ENCODE results near the gene HELT. TPM values are rescaled to one million over a fixed set of nuclear protein-coding genes. Genes with fewer than 3 reads are reported as not detected.

The HELT gene
- total and polyA plus RNA-seq, 10 of the 15 experiments (the other 5 are each of a cell fraction or from before 2014, with no cell fraction given) = not detected

DNA sequence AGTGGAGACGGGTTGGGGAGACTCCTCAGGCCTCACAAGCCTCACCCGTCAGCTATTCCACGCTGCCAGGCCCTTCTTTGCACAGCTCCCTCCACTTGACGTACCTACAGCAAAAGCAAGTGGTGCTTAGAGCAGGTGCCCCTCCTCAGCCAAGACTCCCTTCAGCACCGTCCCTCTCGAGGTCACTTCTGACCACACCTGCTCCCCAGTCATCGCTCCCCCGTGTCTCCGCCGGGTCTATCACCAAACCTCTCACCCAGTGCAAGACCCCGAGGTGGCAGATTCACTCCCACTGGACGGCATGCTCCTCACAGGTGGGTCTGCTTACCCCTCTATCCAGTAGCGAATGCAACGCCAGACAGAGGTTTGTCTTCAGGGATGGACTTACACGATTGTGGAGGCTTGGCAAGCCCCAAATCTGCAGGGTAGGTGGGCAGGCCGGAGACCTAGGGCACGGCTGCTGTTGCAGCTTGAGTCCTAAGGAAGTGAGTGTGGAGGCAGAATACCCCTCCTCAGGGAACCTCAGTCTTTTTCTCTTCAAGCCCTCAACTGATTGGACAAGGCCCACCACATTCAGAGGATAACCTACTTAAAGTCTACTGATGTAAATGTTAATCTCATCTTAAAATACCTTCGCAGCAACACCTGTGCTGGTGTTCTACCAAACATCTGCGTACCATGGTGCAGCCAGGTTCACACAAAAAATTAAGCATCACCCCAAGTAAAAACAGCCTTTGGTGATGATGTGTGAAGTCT, 14.5 kb upstream of the HELT start (continued):
- TF ChIP-seq, protein P1, sequence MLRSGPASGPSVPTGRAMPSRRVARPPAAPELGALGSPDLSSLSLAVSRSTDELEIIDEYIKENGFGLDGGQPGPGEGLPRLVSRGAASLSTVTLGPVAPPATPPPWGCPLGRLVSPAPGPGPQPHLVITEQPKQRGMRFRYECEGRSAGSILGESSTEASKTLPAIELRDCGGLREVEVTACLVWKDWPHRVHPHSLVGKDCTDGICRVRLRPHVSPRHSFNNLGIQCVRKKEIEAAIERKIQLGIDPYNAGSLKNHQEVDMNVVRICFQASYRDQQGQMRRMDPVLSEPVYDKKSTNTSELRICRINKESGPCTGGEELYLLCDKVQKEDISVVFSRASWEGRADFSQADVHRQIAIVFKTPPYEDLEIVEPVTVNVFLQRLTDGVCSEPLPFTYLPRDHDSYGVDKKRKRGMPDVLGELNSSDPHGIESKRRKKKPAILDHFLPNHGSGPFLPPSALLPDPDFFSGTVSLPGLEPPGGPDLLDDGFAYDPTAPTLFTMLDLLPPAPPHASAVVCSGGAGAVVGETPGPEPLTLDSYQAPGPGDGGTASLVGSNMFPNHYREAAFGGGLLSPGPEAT (IDR thresholded peaks at IDR 0.05; ENCODE audit: low read depth) = no peak
- TF ChIP-seq RAD51 (IDR thresholded peaks at IDR 0.05) (no peak), MTA3 (IDR thresholded peaks at IDR 0.05; ENCODE audit: borderline replicate concordance, low read length) (no peak), NFIC (IDR thresholded peaks at IDR 0.05; ENCODE audit: low read depth, low read length) (no peak), CBX3 (IDR thresholded peaks at IDR 0.05; ENCODE audit: borderline replicate concordance, low read depth) (no peak)
- TF ChIP-seq, protein P2, sequence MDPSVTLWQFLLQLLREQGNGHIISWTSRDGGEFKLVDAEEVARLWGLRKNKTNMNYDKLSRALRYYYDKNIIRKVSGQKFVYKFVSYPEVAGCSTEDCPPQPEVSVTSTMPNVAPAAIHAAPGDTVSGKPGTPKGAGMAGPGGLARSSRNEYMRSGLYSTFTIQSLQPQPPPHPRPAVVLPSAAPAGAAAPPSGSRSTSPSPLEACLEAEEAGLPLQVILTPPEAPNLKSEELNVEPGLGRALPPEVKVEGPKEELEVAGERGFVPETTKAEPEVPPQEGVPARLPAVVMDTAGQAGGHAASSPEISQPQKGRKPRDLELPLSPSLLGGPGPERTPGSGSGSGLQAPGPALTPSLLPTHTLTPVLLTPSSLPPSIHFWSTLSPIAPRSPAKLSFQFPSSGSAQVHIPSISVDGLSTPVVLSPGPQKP (IDR thresholded peaks at IDR 0.05; ENCODE audit: low read depth, low read length) = no peak
- TF ChIP-seq, protein P3, sequence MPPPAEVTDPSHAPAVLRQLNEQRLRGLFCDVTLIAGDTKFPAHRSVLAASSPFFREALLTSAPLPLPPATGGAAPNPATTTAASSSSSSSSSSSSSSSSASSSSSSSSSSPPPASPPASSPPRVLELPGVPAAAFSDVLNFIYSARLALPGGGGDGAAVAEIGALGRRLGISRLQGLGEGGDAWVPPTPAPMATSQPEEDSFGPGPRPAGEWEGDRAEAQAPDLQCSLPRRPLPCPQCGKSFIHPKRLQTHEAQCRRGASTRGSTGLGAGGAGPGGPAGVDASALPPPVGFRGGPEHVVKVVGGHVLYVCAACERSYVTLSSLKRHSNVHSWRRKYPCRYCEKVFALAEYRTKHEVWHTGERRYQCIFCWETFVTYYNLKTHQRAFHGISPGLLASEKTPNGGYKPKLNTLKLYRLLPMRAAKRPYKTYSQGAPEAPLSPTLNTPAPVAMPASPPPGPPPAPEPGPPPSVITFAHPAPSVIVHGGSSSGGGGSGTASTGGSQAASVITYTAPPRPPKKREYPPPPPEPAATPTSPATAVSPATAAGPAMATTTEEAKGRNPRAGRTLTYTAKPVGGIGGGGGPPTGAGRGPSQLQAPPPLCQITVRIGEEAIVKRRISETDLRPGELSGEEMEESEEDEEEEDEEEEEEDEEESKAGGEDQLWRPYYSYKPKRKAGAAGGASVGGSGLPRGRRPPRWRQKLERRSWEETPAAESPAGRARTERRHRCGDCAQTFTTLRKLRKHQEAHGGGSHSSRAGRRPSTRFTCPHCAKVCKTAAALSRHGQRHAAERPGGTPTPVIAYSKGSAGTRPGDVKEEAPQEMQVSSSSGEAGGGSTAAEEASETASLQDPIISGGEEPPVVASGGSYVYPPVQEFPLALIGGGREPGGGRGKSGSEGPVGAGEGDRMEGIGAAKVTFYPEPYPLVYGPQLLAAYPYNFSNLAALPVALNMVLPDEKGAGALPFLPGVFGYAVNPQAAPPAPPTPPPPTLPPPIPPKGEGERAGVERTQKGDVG (CRISPR knock-in tag; IDR thresholded peaks at IDR 0.05) = no peak

Measured in GM12878 (cell line).